GM18505 (cell line): ENCODE results near the gene METTL26.
A peak's percentile ranks its signal among the peaks of the same experiment; 100 is the strongest.

Source experiments
- ATAC-seq: cut with Tn5 transposase; IDR thresholded peaks from one replicate; pipeline ENCODE4 v1.9.1; 2021; ENCODE audit not compliant: unreplicated experiment
- POLR2A ChIP-seq: IDR thresholded peaks from 4 replicates; pipeline ENCODE4 v1.6.1; 2011; ENCODE audit warnings: borderline replicate concordance; ENCODE audit not compliant: insufficient read depth, insufficient read length; ENCODE audit errors: extremely low read depth

The METTL26 gene

DNA sequence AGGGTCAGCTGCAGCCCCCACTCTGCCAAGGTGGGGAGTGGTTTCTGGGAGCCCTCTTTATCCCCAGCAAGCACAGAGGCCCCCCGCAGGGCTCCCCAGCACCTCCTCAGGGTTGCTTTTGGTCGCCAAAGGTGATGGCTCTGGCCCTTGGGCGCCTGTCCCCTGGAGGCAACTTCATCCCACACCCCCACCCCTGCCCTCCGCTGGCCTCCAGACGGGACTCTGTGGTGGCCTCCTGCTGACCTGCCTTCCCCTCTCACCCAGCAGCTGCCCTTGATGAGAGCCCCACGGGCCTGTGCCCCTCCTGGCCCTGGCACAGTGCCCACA, 24.0 kb upstream of the METTL26 start:
- no peak for ATAC-seq
- TF ChIP-seq POLR2A = no peak

DNA sequence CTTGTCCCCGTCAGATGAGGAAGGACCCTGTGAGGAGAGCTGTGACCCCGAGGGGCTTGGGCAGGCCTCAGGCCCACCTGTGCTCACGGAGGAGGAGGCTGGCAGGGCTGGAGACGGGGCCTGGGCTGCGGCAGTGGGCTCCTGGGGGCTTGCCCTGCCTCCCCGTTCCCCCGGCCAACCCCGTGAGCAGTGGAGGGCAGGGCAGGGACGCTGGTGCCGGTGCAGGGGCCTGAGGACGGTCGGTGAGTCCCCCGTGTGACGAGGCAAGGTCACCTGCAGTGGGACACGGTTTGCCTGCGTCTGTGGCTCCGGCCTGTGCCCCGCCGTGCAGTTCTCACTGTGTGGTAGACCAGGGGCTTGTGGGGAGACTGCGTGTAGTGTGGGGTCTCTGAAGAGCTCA, 23.5 kb upstream of the METTL26 start:
- no peak for ATAC-seq
- TF ChIP-seq POLR2A = no peak

- ATAC-seq = no peak
Observed at GRCh38 chr16:658679-659571, 22.8 kb upstream of the METTL26 start.

GRCh38 chr16:657487-657886, 21.4 kb upstream of the METTL26 start:
- TF ChIP-seq POLR2A = no peak
- no peak for ATAC-seq

More at GRCh38 chr16:658679-659571, 22.8 kb upstream of the METTL26 start:
- TF ChIP-seq POLR2A = no peak

DNA sequence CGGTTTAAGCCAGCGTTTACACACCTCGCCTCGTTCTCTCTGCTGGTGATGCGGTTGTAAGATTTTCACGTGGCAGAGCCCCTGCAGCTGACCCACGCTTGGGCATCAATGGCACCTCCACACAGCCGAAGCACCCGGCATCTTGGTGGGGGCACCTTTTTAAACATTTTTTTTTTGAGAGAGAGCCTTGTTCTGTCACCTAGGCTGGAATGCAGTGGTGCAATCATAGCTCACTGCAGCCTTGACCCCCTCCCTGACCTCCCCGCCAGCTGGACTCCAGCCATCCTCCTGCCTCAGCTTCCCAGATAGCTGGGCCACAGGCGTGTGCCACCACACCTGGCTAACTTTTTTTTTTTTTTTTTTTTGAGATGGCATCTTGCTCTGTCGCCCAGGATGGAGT, 17.9 kb upstream of the METTL26 start:
- no peak for TF ChIP-seq POLR2A
- no peak for ATAC-seq

DNA sequence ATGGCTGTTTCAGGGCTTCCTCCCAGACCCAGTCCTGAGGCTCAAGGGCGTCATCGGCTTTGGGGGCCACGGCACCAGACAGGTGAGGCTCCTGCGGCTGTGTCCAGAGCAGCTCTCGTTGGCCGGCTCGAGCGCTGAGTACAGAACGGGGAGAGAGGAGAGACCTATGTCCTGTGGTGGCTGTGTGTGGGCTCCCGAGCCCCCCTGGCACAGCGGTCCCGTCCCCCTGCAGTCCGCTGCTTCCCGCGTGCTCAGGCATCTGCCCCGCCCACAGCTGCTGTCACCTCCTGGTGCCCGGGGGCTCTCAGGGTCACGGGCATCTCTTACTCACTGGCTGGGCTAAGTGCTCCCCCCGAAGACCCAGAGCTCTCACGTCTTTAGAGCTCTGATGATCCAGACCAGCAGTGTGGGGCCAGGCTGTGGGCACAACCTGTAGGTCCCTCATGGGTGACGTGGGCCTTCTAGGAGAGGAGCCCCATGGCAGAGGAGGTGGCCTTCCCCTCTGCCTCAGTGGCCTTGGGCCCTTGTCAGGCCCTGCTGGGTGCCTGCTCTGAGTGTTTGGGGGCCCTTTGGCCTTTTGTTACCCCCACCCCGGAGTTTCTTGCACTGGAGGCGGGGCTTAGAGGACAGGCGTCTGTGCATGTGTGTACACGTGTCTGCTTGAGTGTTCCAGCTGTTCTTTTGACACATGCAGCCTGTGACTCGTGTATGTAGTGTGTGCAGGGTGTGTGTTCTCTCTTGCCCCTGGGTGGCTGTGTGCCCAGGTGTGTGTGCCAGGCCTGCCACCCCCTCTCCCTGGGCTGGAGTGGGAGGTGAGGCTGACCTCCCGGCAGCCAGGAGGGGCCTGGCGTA, 16.6 kb upstream of the METTL26 start:
- no peak for TF ChIP-seq POLR2A
- no peak for ATAC-seq

- ATAC-seq = no peak
- TF ChIP-seq POLR2A = no peak
Observed at GRCh38 chr16:651844-652243, 15.7 kb upstream of the METTL26 start.

GRCh38 chr16:649631-650030, 13.5 kb upstream of the METTL26 start:
- peak; percentile 13 for ATAC-seq
- TF ChIP-seq POLR2A = no peak

- peak; percentile 10 for TF ChIP-seq POLR2A
- peak; percentile 71 for ATAC-seq
Observed at GRCh38 chr16:648781-649589, 12.9 kb upstream of the METTL26 start, which contains the start of gene WDR90. TSS of gene WDR90 (plus strand) at chr16:649365. CDS start at chr16:649417, 52 bp downstream.

- ATAC-seq = no peak
- peak; percentile 41 for TF ChIP-seq POLR2A
Observed at GRCh38 chr16:648071-648780, 12.1 kb upstream of the METTL26 start.

DNA sequence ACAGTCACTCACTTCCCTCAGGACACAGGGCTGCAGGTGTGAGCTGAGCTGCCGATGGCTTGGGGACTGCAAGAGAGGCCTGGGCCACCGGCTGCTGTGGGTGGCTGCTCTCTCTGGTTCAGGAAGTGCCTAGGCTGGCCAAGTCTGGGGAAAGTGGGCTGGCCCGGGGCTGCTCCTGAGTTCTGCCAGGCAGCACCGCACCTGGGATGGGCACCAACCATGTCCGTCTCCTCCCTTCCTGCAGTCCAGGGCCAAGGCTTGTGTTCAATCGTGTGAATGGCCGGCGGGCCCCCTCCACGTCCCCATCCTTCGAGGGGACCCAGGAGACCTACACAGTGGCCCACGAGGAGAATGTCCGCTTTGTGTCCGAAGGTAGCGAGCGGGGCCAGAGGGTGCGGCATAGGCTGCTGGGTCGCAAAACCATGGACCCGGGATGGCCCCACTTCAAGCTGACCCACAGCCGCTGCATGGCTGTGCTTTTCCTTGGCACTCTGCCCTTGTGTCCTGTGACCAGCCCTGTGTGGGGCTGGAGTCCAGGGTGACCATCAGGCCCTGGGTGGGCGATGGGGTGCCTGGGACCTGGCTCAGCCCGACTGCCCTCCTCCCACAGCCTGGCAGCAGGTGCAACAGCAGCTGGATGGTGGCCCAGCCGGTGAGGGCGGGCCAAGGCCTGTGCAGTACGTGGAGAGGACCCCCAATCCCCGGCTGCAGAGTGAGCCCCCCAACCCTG, 11.2 kb upstream of the METTL26 start:
- ATAC-seq = no peak

GRCh38 chr16:646679-647172, 10.6 kb upstream of the METTL26 start:
- TF ChIP-seq POLR2A = no peak
- no peak for ATAC-seq

More for the DNA sequence above, 11.2 kb upstream of the METTL26 start:
- TF ChIP-seq POLR2A = no peak
